Activated CD4-positive, alpha-beta T cell treated with anti-CD3 and anti-CD28 coated beads, Interleukin-10, Interleukin-2, amounts not matched to agents 100 ng/mL and 50 ng/mL, durations not matched to agents 16 hours and 8 hours (primary cell): ENCODE results near the gene SH3PXD2A.
A peak's percentile ranks its signal among the peaks of the same experiment; 100 is the strongest.

Experiments used
- DNase-seq: peaks from one replicate; pipeline ENCODE4 v3.0.0-alpha.2; 2020

SH3PXD2A gene

DNA sequence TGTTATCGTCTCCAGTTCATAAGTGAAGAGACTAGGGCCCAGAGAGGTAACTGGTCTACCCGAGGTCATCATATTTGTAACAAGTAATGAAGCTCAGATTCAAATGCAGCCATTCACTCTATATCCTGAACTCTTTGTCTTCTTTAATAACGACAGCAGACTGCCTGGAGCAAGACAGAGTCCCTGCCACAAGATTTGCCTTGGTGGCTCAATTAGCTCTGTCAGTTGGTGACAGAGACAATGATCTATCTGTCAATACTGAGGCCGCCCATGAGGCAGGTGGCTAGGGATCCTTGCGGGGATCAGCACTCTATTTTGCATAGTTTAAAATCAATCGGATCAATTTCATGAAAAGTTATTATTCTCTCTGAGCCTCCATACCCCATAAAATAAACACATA lies 43.9 kb downstream of the SH3PXD2A start:
- DNase-seq = no peak

GRCh38 chr10:103808780-103809179 lies 46.6 kb downstream of the SH3PXD2A start:
- DNase-seq = no peak

DNA sequence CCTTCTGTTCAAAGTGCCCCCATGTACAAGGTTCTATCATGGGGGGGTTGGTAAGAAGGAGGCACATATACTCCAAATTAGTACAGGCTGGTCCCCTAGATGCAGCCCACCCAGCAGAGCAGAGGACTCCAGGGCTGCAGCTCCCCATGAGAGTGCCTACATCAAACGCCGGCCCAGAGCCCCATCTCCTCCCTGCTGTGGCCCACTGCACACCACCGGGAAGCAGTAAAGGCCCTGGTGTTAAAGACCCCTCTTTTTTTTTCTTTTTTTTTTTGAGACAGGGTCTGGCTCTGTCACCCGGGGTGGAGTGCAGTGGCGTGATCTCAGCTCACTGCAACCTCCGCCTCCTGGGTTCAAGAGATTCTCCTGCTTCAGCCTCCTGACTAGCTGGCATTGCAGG lies 47.4 kb downstream of the SH3PXD2A start:
- no peak for DNase-seq

DNA sequence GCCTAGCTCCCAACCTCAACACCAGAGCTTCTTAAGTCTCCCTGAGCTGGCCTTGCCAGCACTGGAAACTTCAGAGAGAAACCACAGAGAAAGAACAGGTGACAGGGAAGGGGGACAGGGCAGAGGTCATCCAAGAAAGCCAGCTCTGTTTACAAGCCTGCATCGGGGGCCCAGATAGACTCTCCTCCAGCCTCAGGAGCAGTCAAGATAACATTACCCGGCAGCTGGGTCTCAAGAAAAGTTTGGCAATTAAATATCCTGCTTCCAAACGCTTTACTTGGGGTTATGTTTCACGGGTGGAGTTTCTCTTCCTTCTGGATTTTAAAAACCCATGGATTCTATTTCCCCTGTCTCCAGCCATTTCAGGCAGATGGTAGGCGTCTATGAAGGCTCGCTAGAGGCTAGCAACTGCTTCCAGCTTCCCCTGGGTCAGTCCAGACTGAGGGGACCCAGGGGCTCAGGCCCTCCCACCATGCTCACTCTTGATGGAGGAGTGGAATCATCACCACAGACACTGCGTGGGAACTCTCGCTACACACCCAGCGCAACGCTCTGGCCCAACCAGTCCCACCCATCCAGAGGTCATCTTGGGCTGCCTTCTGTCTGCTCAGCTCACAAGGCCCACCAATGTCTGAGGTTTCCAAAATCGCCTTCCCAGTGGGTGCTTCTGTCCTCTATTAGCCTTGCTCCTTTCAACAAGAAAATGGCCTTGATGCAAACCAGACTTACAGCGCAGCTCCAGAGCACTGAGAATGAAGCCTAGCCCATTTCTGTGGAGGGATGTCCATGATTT lies 48.8 kb downstream of the SH3PXD2A start:
- no peak for DNase-seq

GRCh38 chr10:103805781-103806180 lies 49.6 kb downstream of the SH3PXD2A start:
- DNase-seq = no peak

- no peak for DNase-seq
These were observed 50.5 kb downstream of the SH3PXD2A start for GRCh38 chr10:103804871-103805270.

- peak; percentile 60 for DNase-seq
These were observed 51.4 kb downstream of the SH3PXD2A start for GRCh38 chr10:103803941-103804340.

DNA sequence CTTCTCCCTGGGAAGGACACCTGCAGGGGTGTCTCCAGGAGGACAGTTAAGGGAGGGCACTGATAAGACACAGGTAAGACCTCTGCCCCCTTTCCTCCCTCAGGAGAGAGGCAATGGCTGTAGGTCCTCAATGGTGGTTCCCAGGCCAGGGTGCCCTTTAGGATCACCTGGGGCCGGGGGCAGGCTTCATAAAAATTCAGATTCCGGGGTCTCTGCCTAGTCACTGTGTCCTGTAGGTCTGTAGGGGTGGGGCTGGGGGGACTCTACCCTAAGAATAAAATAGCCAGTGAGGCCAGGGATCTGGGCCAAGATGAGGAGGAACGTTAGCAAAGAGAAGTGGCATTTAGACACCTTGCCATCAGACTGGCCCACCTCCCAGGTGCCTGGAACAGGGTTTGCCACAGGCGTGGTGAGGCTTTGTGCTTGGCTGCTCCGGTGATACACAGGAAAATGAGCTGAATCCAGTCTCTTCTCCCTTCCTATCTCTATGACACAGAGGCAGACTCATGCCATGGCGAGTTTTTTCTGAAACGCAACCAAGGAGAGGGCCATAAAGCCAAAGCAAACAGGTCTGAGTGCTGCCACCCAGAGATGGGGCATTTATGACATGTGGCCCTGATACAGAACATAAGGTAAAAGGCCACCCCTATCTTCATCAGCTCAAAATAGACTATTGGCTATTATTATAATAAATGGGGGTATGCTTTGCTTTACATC lies 52.6 kb downstream of the SH3PXD2A start:
- DNase-seq = no peak

- DNase-seq = no peak
These were observed 53.3 kb downstream of the SH3PXD2A start for GRCh38 chr10:103802081-103802480.

DNA sequence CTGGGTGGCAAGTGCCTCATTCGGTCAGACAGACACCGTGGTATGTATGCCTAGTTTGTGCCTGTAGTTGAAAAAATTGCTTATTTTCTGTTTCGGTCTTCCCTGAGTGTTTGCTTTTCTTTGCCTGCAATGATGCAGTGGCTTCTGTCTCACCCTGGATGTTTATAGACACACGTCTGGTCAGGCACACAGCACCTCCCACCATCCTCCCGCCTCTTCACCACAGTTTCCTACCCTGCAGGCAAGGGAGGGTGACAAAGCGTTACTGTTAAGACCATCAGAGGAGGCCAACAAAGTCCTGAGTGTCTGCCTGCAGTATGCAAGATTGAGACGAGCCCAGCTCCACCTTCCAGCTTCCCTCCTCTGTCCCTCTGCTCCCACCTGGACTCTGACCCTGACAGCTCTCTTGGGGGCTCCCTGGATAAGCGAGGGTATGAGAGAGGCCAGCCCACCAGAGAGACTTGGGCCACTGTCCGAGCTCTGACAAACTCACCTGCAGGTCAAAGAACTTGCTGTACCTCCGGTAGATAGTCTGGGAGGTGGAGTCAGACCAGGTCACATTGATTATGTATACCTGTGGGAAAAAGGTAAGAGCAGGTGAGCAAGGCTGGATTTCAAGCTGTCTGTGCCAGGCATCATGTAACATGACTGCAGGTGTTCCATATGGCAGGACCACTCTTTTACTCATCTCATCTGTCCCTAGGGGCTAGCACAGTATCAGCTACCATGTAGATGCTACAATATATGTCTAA lies 54.4 kb downstream of the SH3PXD2A start:
- peak; percentile 60 for DNase-seq

DNA sequence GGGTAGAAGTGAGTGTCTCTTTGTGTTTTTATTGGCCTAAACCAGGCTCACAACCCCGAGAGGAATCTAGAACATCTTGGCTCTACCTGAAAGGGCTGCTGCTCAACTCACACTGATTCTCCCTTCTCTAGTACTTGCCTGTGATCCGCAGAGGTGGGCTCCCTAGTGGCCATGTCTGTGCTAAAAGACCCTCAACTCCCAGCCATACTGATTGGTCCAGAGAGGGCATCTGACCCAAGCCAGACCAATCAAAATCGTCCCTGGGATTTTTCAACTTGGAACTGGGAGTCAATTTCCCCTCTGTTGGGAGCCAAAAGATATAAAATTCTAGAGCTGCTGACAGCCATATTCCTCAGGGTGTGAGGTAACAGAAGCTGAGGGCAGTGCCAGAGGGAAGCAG lies 55.3 kb downstream of the SH3PXD2A start:
- DNase-seq = no peak

DNA sequence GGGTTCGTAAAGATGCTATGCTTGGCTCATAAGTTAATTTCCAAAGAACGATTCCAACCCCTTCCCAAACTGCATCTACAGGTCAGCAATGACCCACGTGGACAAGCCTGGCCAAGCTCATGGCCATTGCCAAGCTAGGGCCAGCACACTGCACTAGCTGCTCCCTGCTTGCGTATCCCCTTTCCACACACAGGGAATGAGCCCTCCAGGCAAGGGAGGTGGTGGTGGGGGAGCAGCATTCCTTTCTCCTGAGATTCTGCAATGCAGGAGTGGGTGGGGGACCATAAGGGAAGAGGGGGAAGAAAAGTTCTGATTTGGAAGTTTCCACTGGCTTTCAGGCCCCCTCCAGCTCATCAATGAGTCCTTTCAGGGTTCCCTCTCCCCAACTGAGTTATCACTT lies 56.0 kb downstream of the SH3PXD2A start:
- no peak for DNase-seq

DNA sequence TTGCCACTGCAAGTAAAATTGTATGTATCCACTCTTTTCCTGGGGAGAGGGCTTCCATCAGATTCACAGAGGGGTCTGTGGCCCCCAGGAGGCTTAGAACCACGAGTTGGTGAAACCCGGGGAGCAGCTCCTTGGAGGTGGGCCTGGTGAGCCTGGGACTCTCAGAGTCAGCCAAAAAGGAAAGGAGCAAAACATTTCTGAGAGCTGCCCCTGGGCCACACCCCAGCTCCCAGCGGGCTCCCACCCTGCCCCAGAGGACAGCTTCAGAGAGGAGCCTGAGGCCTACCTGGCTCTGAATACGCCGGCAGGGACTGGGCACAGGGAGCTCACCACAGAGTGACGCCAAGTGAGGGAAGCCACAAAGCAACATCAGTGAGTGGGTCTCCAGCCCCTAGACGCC lies 56.9 kb downstream of the SH3PXD2A start:
- no peak for DNase-seq

- no peak for DNase-seq
These were observed 57.5 kb downstream of the SH3PXD2A start for GRCh38 chr10:103797857-103798256.

DNA sequence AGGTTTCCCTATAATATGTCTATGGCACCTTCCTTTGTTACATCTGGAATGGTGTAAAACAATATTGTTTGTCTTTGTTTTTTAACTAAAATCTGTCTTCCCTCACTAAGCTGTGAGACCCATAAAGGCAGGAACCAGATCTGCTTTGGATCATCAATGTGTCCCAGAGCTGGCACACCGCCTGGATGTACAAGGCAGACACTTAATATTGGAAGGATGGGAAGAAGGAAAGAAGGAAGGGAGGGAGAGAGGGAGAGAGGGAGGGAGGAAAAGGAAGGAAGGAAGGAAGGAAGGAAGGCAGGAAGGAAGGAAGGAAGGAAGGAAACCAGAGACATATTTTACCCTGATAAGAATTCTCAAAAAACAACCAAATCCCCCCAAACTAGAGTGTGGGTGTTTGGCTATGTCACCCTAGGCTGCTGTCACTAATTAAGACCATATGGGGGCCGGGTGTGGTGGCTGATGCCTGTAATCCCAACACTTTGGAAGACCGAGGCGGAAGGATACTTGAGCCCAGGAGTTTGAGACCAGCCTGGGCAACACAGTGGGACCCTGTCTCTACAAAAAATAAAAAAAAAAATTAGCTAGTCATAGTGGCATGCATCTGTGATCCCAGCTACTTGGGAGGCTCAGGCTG lies 59.6 kb downstream of the SH3PXD2A start:
- DNase-seq = no peak

DNA sequence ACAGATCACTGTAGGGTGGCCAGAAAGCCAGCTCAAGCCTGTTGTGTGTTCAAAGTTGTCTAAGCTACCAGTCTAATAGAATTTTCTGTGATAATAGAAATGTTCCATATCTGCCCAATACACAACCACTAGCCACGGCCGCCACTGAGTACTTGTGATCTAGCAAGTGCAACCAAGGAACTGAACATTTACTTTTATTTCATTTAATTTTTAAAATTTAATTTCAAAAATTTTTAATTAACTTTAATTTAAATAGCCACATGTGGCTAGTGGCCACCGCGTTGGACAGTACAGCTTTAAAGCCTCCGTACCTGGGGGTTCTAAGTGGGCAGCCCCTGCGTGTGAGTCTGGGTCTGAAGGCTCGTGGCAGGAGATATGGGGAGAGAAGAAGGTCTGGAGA lies 60.4 kb downstream of the SH3PXD2A start:
- DNase-seq = no peak

DNA sequence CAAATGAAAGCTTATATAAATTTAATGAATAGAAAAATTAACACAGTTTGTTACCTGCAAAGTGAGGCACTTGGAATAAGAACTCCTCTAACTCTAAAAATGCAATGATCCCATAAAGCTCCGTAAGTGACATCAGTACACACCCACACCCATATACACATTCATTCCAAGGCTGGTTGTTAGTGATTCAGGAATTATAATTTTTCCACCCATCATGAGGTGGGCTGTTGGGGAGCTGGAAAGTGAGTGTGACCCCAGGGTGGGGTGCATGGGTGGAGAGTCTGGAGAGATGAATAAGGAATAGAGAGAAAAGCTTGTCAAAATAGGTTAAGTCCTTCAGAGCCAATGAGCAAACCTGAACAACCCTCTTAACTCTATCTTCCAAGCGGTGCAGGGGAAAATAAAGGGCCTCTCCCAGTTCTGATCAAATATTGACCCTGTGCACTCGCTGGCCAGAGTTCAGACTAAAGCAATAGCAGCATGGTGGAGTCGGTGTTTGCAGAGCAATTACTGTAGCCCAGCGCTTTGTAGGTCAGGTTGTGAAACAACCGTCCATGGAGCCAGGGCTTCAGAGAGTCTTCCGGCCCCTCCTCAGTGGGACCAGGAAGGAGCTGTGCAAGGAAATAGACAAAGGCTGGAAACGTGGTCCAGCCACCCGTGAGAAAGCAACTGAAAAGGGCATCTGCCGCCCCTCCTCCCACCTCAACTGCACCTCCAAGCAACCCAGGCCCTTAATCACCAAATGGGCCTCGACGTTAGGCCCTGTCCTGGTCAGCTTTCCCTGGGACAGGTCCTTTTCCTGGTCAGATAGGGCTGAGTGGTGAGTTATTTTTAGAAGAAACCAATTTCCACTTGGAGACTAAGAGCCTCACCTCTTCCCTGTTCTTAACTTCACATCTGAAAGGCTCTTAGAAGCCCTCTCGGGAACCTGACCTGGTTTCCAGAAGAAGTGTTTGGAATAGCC lies 61.2 kb downstream of the SH3PXD2A start:
- DNase-seq = no peak

DNA sequence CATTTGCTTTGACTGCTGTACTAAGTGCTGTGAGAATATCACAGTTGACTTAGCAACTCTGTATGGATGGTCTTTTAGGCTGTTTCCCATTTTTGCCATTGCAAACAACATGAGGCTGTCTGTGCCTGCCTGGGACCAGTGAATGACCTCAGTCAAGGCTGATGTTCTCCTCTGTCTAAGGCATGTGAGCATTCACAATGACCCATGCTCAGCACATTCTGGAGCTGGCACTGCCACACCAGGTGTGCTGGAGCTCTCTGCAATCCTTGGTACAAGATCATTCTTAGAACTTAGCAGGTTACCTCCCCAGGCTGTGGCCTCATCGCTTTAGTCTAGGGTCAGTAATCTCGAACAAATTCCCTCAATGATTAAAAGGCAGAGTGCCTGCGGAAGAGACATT lies 61.9 kb downstream of the SH3PXD2A start:
- DNase-seq = no peak

DNA sequence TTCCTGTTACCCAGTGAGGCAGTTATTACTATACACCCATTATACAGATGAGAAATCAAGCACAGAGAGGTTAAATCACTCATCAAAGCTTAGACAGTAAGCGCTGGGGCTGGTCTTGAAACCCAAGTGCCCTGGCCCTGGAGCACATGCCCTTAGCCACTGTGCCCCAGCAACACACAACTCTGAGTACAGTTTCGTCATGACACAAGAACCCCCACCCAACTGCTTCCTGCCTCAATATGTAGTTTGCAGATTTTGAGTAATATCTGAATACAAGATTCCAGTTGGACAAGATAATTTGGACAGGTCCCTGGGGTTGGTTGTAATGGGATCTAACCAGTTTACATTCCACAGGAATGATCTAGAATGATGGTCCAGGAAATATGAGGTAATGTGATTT lies 62.8 kb downstream of the SH3PXD2A start:
- DNase-seq = no peak

- no peak for DNase-seq
These were observed 63.5 kb downstream of the SH3PXD2A start for GRCh38 chr10:103791858-103792257.

GRCh38 chr10:103791291-103791690 lies 64.1 kb downstream of the SH3PXD2A start:
- no peak for DNase-seq

GRCh38 chr10:103790580-103790979 lies 64.8 kb downstream of the SH3PXD2A start:
- DNase-seq = no peak
